Left lung (tissue), 14 donors: ENCODE results near the gene GNG10. TPM values are rescaled to one million over a fixed set of nuclear protein-coding genes. Genes with fewer than 3 reads are reported as not detected.
"Not testable (repeated sequence)": the region's sequence is repeated elsewhere in the genome, so short reads cannot be mapped to it uniquely, and the experiment has no call there.

Experiments used
- ATAC-seq: fragments of 200-7000 bp; cut with Tn5 transposase; one replicate; pipeline ENCODE4 v1.9.1; 2020; ENCODE audit warnings: moderate library complexity
- DNase-seq, 4 donors: peaks; one replicate each; pipeline ENCODE4 v3.0.0-alpha.2; 2013 to 2020
- H3K27ac ChIP-seq, 2 donors: fragments of 200-600 bp; sonication (generic) in 1 of 2; one replicate each; pipeline versions ENCODE4 v1.5.0 to v1.8.0; 2020 to 2021
- H3K27me3 ChIP-seq, 2 donors: fragments of 200-600 bp; sonication (generic) in 1 of 2; one replicate each; pipeline versions ENCODE4 v1.5.0 to v1.8.0; 2020 to 2021
- H3K36me3 ChIP-seq, 2 donors: fragments of 200-600 bp; sonication (generic) in 1 of 2; one replicate each; pipeline versions ENCODE4 v1.5.0 to v1.8.0; 2020 to 2021
- H3K4me1 ChIP-seq, 2 donors: fragments of 200-600 bp; one replicate each; pipeline ENCODE4 v1.8.0; 2021
- H3K4me3 ChIP-seq, 2 donors: fragments of 200-600 bp; sonication (generic) in 1 of 2; one replicate each; pipeline versions ENCODE4 v1.5.0 to v1.8.0; 2020 to 2021; ENCODE audit warnings: mild to moderate bottlenecking in 1 of 2
- H3K9me3 ChIP-seq, 2 donors: fragments of 200-600 bp; sonication (generic) in 1 of 2; one replicate each; pipeline versions ENCODE4 v1.5.0 to v1.8.0; 2020 to 2021
- intact Hi-C, 2 donors: fragments of 100-400 bp; cut with DNase I; formaldehyde crosslinking; loops; one replicate each; pipeline versions ENCODE4 v1.11.2 to v1.14.2; 2022
- long read RNA-seq, 12 donors: library from polyadenylated mRNA in 2 of 12; unstranded in 2 of 12; transcript quantifications; one replicate each; pipeline ENCODE4 v2.0.0 and lab custom pipeline, GENCODE V29; 2019 to 2026
- polyA plus RNA-seq, 6 donors: library from polyadenylated mRNA; unstranded; fragments of 120-200 nt; gene quantifications; one replicate each; pipeline ENCODE4 v1.2.1, GENCODE V29; 2013; ENCODE audit not compliant: insufficient read length in 6 of 6
- total RNA-seq, 2 donors: library from RNA; stranded (reverse); fragmentation: NEBNext Ultra II Directional; extraction: Animal tissue kit (Norgen Biotek cat#: 25700); gene quantifications; one replicate each; pipeline ENCODE4 v1.2.1, GENCODE V29; 2021
- TF ChIP-seq, protein P1 (sequence below), 2 donors: fragments of 200-600 bp; sonication (generic) in 1 of 2; IDR thresholded peaks; one replicate each; pipeline versions ENCODE4 v1.5.0 to v1.8.0; 2021; ENCODE audit warnings: antibody characterized with exemption in 2 of 2
- donor health status: DM: no; HTN: yes; CAD: no.
- donor health status: DM: no; HTN: no; CAD: no.

The GNG10 gene
- total RNA-seq (10 to 100 TPM; 46.3 to 56.9 TPM), polyA plus RNA-seq (10 to 100 TPM; 59.6 to 79.3 (median 68.1) TPM)
- long read RNA-seq, donor 1, transcript GNG10-201 (3 exons, 1,491 nt): major isoform, 51 of 210 reads
- long read RNA-seq, donor 1, partial matches to known transcripts: 159 of 210 reads
- long read RNA-seq, donor 1, other reads (novel, unspliced or antisense): 0 of 210 reads
- long read RNA-seq, donor 2, transcript GNG10-201 (3 exons, 1,491 nt): major isoform, 44 of 44 reads
- long read RNA-seq, donor 2, partial matches to known transcripts: 0 of 44 reads
- long read RNA-seq, donor 2, other reads (novel, unspliced or antisense): 0 of 44 reads
- long read RNA-seq, donor 3, transcript GNG10-201 (3 exons, 1,491 nt): major isoform, 36 of 36 reads
- long read RNA-seq, donor 3, partial matches to known transcripts: 0 of 36 reads
- long read RNA-seq, donor 3, other reads (novel, unspliced or antisense): 0 of 36 reads
- long read RNA-seq, donor 4, transcript GNG10-201 (3 exons, 1,491 nt): major isoform, 43 of 43 reads
- long read RNA-seq, donor 4, partial matches to known transcripts: 0 of 43 reads
- long read RNA-seq, donor 4, other reads (novel, unspliced or antisense): 0 of 43 reads
- long read RNA-seq, donor 5, transcript GNG10-201 (3 exons, 1,491 nt): major isoform, 43 of 43 reads
- long read RNA-seq, donor 5, partial matches to known transcripts: 0 of 43 reads
- long read RNA-seq, donor 5, other reads (novel, unspliced or antisense): 0 of 43 reads
- long read RNA-seq, donor 6, transcript GNG10-201 (3 exons, 1,491 nt): major isoform, 57 of 63 reads
- long read RNA-seq, donor 6, partial matches to known transcripts: 6 of 63 reads
- long read RNA-seq, donor 6, other reads (novel, unspliced or antisense): 0 of 63 reads
- long read RNA-seq, donor 7, transcript GNG10-201 (3 exons, 1,491 nt): major isoform, 18 of 18 reads
- long read RNA-seq, donor 7, partial matches to known transcripts: 0 of 18 reads
- long read RNA-seq, donor 7, other reads (novel, unspliced or antisense): 0 of 18 reads
- long read RNA-seq, donor 8, transcript GNG10-201 (3 exons, 1,491 nt): major isoform, 24 of 24 reads
- long read RNA-seq, donor 8, partial matches to known transcripts: 0 of 24 reads
- long read RNA-seq, donor 8, other reads (novel, unspliced or antisense): 0 of 24 reads
- long read RNA-seq, donor 9, partial matches to known transcripts: 0 of 1 reads
- long read RNA-seq, donor 9, other reads (novel, unspliced or antisense): 0 of 1 reads
- long read RNA-seq, donor 10, transcript GNG10-201 (3 exons, 1,491 nt): major isoform, 56 of 56 reads
- long read RNA-seq, donor 10, partial matches to known transcripts: 0 of 56 reads
- long read RNA-seq, donor 10, other reads (novel, unspliced or antisense): 0 of 56 reads
- long read RNA-seq, donor 11, transcript GNG10-201 (3 exons, 1,491 nt): major isoform, 41 of 41 reads
- long read RNA-seq, donor 11, partial matches to known transcripts: 0 of 41 reads
- long read RNA-seq, donor 11, other reads (novel, unspliced or antisense): 0 of 41 reads
- long read RNA-seq, donor 12, transcript GNG10-201 (3 exons, 1,491 nt): major isoform, 26 of 26 reads
- long read RNA-seq, donor 12, partial matches to known transcripts: 0 of 26 reads
- long read RNA-seq, donor 12, other reads (novel, unspliced or antisense): 0 of 26 reads

DNA sequence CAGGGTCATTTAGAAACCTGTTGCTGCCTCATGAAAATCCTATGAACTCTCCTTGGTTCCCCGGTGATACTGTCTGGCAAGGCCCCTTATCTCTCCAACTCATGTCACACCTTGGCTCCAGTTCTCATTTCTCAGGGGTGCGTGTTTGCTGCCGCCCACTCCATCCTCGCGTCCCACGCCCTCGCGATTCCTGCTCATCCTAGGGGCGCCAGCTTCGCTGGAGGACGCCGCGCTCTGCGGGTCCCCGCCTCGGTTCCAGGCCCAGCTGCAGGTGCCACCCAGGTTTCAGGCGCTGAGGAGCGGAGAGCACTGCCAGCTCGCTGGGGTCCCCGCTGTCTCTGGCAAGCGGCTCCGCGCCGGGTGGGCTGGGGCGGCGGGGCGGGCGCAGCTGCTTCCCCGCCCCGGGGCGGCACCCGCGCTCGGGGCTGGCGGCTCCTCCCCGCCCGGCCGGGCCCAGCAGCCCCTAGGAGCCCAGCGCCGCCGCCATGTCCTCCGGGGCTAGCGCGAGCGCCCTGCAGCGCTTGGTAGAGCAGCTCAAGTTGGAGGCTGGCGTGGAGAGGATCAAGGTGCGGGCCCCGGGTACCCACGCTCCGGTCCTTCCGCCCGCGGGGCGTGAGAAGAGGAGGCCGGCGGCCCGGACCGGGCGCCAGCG lies at the start of gene GNG10:
Gene GNG10 (plus strand): TSS at position 456 of the 652 bp plus-strand sequence. CDS start 30 bp downstream, at position 486.
- intact Hi-C loops: no loop called here

DNA sequence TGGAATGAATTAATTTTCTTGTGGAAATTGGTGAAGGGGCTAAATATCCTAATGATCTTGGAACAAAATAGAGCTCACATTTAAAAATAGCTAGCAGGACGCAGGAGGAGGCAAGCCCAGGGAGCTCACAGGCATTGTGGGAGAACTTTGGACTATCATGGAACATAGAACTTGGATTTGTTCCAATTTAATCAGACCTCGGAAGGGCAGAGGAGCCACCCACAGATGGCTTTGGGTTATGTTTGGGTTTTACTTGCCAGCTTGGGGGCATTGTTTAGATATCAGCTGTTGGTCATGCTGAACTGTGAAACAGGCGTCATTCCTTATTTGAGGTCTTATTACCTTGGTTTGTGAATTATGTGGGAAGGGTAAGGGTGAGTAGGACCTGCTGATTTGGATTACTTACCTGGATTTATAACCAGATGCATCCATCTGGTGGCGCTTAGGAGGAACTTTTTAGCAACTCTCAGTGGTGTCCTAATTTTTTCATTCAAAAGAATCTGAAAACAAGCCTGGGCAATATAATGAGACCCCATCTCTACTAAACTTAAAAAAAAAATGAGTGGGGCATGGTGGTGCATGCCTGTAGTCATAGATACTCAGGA lies 47.9 kb upstream of the GNG10 start:
- no peaks in the 10 kb centered on the region for H3K9me3 ChIP-seq
- intact Hi-C loops: no loop called here
- no peak for DNase-seq
- no peak overlapping the region for H3K4me3 ChIP-seq
- TF ChIP-seq, protein P1, sequence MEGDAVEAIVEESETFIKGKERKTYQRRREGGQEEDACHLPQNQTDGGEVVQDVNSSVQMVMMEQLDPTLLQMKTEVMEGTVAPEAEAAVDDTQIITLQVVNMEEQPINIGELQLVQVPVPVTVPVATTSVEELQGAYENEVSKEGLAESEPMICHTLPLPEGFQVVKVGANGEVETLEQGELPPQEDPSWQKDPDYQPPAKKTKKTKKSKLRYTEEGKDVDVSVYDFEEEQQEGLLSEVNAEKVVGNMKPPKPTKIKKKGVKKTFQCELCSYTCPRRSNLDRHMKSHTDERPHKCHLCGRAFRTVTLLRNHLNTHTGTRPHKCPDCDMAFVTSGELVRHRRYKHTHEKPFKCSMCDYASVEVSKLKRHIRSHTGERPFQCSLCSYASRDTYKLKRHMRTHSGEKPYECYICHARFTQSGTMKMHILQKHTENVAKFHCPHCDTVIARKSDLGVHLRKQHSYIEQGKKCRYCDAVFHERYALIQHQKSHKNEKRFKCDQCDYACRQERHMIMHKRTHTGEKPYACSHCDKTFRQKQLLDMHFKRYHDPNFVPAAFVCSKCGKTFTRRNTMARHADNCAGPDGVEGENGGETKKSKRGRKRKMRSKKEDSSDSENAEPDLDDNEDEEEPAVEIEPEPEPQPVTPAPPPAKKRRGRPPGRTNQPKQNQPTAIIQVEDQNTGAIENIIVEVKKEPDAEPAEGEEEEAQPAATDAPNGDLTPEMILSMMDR (IDR thresholded peaks at IDR 0.05): no peak
- ATAC-seq: no peak
- no peak overlapping the region for H3K27ac ChIP-seq
- peaks cover 0 to 14% of the 10 kb centered on the region in 2 donors for H3K27me3 ChIP-seq
- no peaks in the 10 kb centered on the region for H3K36me3 ChIP-seq
- H3K4me1 ChIP-seq: no peaks in the 10 kb centered on the region

More for the DNA sequence above, at the start of gene GNG10:
- Histone ChIP-seq H3K9me3 (no peaks in the 10 kb centered on the region), H3K36me3 (no peaks in the 10 kb centered on the region), H3K27ac (peak within 1 kb of the TSS; percentile 70 to 96), H3K4me1 (peaks cover 3 to 35% of the 10 kb centered on the region in 2 donors), H3K27me3 (no peaks in the 10 kb centered on the region), H3K4me3 (peak within 1 kb of the TSS; percentile 68 to 85)
- DNase-seq (peak; percentile 55 to 95 (median 66)), ATAC-seq (peak; percentile 97)
- TF ChIP-seq, protein P1 (IDR thresholded peaks at IDR 0.05): no peak

DNA sequence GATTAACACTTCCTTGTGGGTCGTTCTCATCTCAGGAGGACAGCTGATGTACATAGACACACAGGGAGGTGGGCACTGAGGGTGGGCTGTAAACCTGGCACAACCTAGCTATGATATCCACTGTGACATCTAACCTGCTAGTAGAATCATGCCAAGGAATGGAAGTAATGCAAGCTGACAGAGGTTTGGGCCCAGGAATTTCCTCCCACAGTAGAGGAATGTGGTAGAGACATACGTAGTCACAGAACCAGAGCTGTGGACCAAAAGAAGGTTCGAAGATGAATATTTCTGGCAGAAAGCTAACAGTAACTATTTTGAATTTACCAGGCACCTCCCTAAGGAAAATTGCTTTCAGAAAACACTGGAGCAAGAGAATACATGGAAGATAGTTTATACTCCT lies 45.5 kb upstream of the GNG10 start:
- no peak for ATAC-seq
- Histone ChIP-seq H3K27me3 (peaks cover 0 to 14% of the 10 kb centered on the region in 2 donors), H3K36me3 (no peaks in the 10 kb centered on the region), H3K4me3 (no peak overlapping the region), H3K4me1 (no peaks in the 10 kb centered on the region), H3K27ac (no peak overlapping the region), H3K9me3 (no peaks in the 10 kb centered on the region)
- intact Hi-C loops: no loop called here
- DNase-seq: no peak
- TF ChIP-seq, protein P1 (IDR thresholded peaks at IDR 0.05): no peak

DNA sequence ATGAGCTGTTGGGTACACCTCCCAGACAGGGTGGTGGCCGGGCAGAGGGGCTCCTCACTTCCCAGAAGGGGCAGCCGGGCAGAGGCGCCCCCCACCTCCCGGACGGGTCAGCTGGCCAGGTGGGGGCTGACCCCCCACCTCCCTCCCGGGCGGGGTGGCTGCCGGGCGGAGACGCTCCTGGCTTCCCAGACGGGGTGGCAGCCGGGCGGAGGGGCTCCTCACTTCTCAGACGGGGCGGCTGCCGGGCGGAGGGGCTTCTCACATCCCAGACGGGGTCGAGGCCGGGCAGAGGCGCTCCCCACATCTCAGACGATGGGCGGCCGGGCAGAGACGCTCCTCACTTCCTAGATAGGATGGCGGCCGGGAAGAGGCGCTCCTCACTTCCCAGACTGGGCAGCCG lies 44.1 kb upstream of the GNG10 start:
- H3K36me3 ChIP-seq, H3K4me1 ChIP-seq, ATAC-seq, intact Hi-C loops, H3K27me3 ChIP-seq, DNase-seq, H3K27ac ChIP-seq, H3K9me3 ChIP-seq, H3K4me3 ChIP-seq: not testable (repeated sequence)
